K562 (cell line): ENCODE results near the gene UBE2E2. TPM values are rescaled to one million over a fixed set of nuclear protein-coding genes. Genes with fewer than 3 reads are reported as not detected.

ENCODE experiments used
- ATAC-seq: fragments of 200-7000 bp; cut with Tn5 transposase; 3 replicates; pipeline ENCODE4 v1.9.1; 2020; ENCODE audit warnings: moderate library complexity
- BruUV-seq: library from RNA; stranded (reverse); fragments of 400-500 nt; replicated peaks from 2 replicates; lab custom pipeline; 2021; lab: Mats Ljungman, UMichigan
- CTCF ChIA-PET: fragments of 300-600 bp; formaldehyde crosslinking; extraction: SDS; loops from one replicate; lab custom pipeline; 2021; ENCODE audit warnings: low intra/inter-chr PET ratio; lab: Yijun Ruan, JAX
- POLR2A ChIA-PET: fragments of 300-600, 350-650 bp; sonication (Branson Sonifier 250); formaldehyde crosslinking; extraction: SDS; loops from one replicate; lab custom pipeline; 2021; ENCODE audit warnings: antibody characterized with exemption, inconsistent platforms; lab: Yijun Ruan, JAX
- DNase-seq, 4 experiments: peaks; one replicate each; pipeline versions ENCODE4 v3.0.0 to v3.0.0-alpha.2; 2011 to 2018; ENCODE audit warnings: low spot score in 3 of 4, mixed read lengths in 3 of 4; ENCODE audit errors: extremely low read depth in 1 of 4
- FAIRE-seq: peaks from 2 replicates; lab custom pipeline; 2011; peaks lifted over from hg19 to GRCh38; lab: Jason Lieb, UNC
- H2AFZ ChIP-seq: 2 replicates; pipeline ENCODE4 v1.6.0; 2011; ENCODE audit warnings: low read depth, low read length, control low read depth, inconsistent platforms
- H3K27ac ChIP-seq: fragments of 200-600 bp; 3 replicates; pipeline ENCODE4 v1.8.0; 2011; ENCODE audit warnings: low read depth, mild to moderate bottlenecking, control low read depth, inconsistent platforms, low read length, moderate library complexity, mixed read lengths; ENCODE audit errors: extremely low read depth
- H3K27me3 ChIP-seq, 2 experiments: fragments of 300-600 bp in 1 of 2; 2 replicates in 1 of 2; 3 replicates in 1 of 2; pipeline versions ENCODE4 v1.6.0 to v1.8.0; 2011; ENCODE audit warnings: inconsistent platforms in 2 of 2, low read length in 2 of 2, mild to moderate bottlenecking in 1 of 2, mixed read lengths in 1 of 2, moderate library complexity in 1 of 2; ENCODE audit not compliant: control insufficient read depth in 2 of 2, insufficient read depth in 2 of 2
- H3K36me3 ChIP-seq: fragments of 300-600 bp; 3 replicates; pipeline ENCODE4 v1.8.0; 2011; ENCODE audit warnings: mild to moderate bottlenecking, low read length, inconsistent platforms; ENCODE audit not compliant: control insufficient read depth, insufficient read depth
- H3K4me1 ChIP-seq, 2 experiments: fragments of 200-600 bp in 1 of 2; replicated peaks in 1 of 2; 2 replicates in 1 of 2; 3 replicates in 1 of 2; pipeline versions ENCODE4 v1.5.1 to v1.8.0; 2011; ENCODE audit warnings: inconsistent platforms in 2 of 2, low read length in 2 of 2, mild to moderate bottlenecking in 1 of 2, mixed read lengths in 1 of 2, moderate library complexity in 1 of 2; ENCODE audit not compliant: control insufficient read depth in 2 of 2, insufficient read depth in 2 of 2
- H3K4me2 ChIP-seq: 2 replicates; pipeline ENCODE4 v1.6.1; 2011; ENCODE audit warnings: low read length, control low read depth, inconsistent platforms, mixed read lengths; ENCODE audit not compliant: insufficient read depth
- H3K4me3 ChIP-seq: fragments of 200-600 bp; sonication (generic), shearing (Covaris generic); 2 replicates; pipeline ENCODE4 v1.5.1; 2016; ENCODE audit warnings: control low read depth, inconsistent platforms
- H3K79me2 ChIP-seq: fragments of 200-600 bp; 3 replicates; pipeline ENCODE4 v1.8.0; 2011; ENCODE audit warnings: low read length, inconsistent platforms; ENCODE audit not compliant: control insufficient read depth, insufficient read depth
- H3K9ac ChIP-seq, 2 experiments: 2 replicates each; pipeline versions ENCODE4 v1.6.0 to v1.6.1; 2011; ENCODE audit warnings: low read depth in 2 of 2, low read length in 2 of 2, control low read depth in 1 of 2, inconsistent platforms in 1 of 2, mild to moderate bottlenecking in 1 of 2, mixed read lengths in 1 of 2; ENCODE audit not compliant: insufficient read depth in 1 of 2
- H3K9me1 ChIP-seq: one replicate; pipeline ENCODE4 v1.6.0; 2011; ENCODE audit warnings: inconsistent platforms, mild to moderate bottlenecking, low read length, moderate library complexity; ENCODE audit not compliant: control insufficient read depth, insufficient read depth
- H3K9me3 ChIP-seq: replicated peaks from 2 replicates; pipeline ENCODE4 v1.5.1; 2011; ENCODE audit warnings: low read depth, low read length, inconsistent platforms; ENCODE audit not compliant: control insufficient read depth, insufficient read depth
- H4K20me1 ChIP-seq: replicated peaks from 2 replicates; pipeline ENCODE4 v1.6.1; 2011; ENCODE audit warnings: low read length, inconsistent platforms, mixed read lengths; ENCODE audit not compliant: control insufficient read depth, insufficient read depth
- CBX3 ChIP-seq, 2 experiments: IDR thresholded peaks; 1 replicate in 1 of 2; 2 replicates in 1 of 2; pipeline ENCODE4 v1.6.1; 2012; ENCODE audit warnings: inconsistent platforms in 2 of 2, low read length in 2 of 2, borderline replicate concordance in 1 of 2, control low read depth in 1 of 2
- CLOCK ChIP-seq: fragments of 250-450 bp; sonication (Bioruptor Pico); IDR thresholded peaks from 2 replicates; pipeline ENCODE4 v1.4.0; 2020; ENCODE audit warnings: mild to moderate bottlenecking, moderate library complexity, borderline replicate concordance
- DEAF1 ChIP-seq: fragments of 450-650 bp; formaldehyde crosslinking; IDR thresholded peaks from 2 replicates; pipeline ENCODE4 v1.4.0; 2020; ENCODE audit warnings: mild to moderate bottlenecking, moderate library complexity
- EZH2 ChIP-seq: IDR thresholded peaks from 2 replicates; pipeline ENCODE4 v1.6.1; 2012; ENCODE audit warnings: low read depth, mild to moderate bottlenecking, inconsistent platforms, low read length, borderline replicate concordance
- HDAC6 ChIP-seq: IDR thresholded peaks from 2 replicates; pipeline ENCODE4 v1.6.1; 2012; ENCODE audit warnings: low read depth, mild to moderate bottlenecking, control low read depth, inconsistent platforms, low read length, moderate library complexity
- MAZ ChIP-seq, 2 experiments: fragments of 450-650 bp in 1 of 2; sonication (generic) in 1 of 2; formaldehyde crosslinking; IDR thresholded peaks in 1 of 2; conservative IDR thresholded peaks in 1 of 2; 2 replicates each; pipeline versions ENCODE4 v1.4.0 to v1.5.0; 2020; ENCODE audit warnings: mild to moderate bottlenecking in 1 of 2, missing genetic modification reagents in 1 of 2
- NKRF ChIP-seq: fragments of 450-650 bp; IDR thresholded peaks from 2 replicates; pipeline ENCODE4 v1.6.1; 2016; ENCODE audit warnings: borderline replicate concordance
- RFX1 ChIP-seq: fragments of 450-650 bp; IDR thresholded peaks from 2 replicates; pipeline ENCODE4 v1.6.1; 2016; ENCODE audit warnings: mild to moderate bottlenecking, moderate library complexity
- SETDB1 ChIP-seq: IDR thresholded peaks from one replicate; pipeline ENCODE4 v1.6.1; 2012; ENCODE audit warnings: low read length, control low read depth, inconsistent platforms
- USF2 ChIP-seq: sonication (generic); formaldehyde crosslinking; IDR thresholded peaks from 2 replicates; pipeline ENCODE4 v1.5.0; 2020; ENCODE audit warnings: missing genetic modification reagents
- ZNF174 ChIP-seq: fragments of 250-450 bp; sonication (Bioruptor Pico); IDR thresholded peaks from 2 replicates; pipeline ENCODE4 v1.4.0; 2020; ENCODE audit warnings: mild to moderate bottlenecking
- WGBS: fragments of 100-300 bp; shearing (Covaris generic); methylation state at CpG from one replicate; pipeline ENCODE4 v1.1.6; 2016; ENCODE audit warnings: low coverage, mixed read lengths; ENCODE audit not compliant: insufficient coverage; ENCODE audit errors: missing lambda C conversion rate; 5-methylcytosine and 5-hydroxymethylcytosine counted together
- in situ Hi-C: fragments of 300-500 bp; cut with MboI; formaldehyde crosslinking; loops from 4 replicates; pipeline ENCODE4 v1.15.0; 2018; ENCODE audit warnings: inconsistent platforms, mixed read lengths
- intact Hi-C: fragments of 100-400 bp; cut with micrococcal nuclease; formaldehyde crosslinking; loops from 2 replicates; pipeline ENCODE4 v1.14.2; 2022
- polyA plus RNA-seq, 8 experiments: library from polyadenylated mRNA; depleted of rRNA in 4 of 8; stranded (reverse) in 5 of 8; unstranded in 3 of 8; fragments of >200 nt; fragmentation: Nextera tagmentation in 2 of 8; fragmentation: Illumina TruSeq in 1 of 8; extraction: Ambion mirVana in 2 of 8; extraction: Trizol in 1 of 8; gene quantifications; 2 replicates each; pipeline versions ENCODE4 v1.2.1 to v1.2.3, GENCODE V29; 2011 to 2014; ENCODE audit warnings: inconsistent platforms in 1 of 8, missing spikeins in 1 of 8
- total RNA-seq, 7 experiments: library from RNA; depleted of rRNA in 6 of 7; stranded (reverse); fragments of >200 nt in 6 of 7; fragmentation: Illumina TruSeq in 2 of 7; extraction: Trizol in 2 of 7; gene quantifications; 2 replicates each; pipeline versions ENCODE4 v1.2.1 to v1.2.3, GENCODE V29; 2011 to 2021; ENCODE audit warnings: low replicate concordance in 1 of 7

The UBE2E2 gene
- total and polyA plus RNA-seq, 9 of the 15 experiments (the other 6 are each of a cell fraction or from before 2014, with no cell fraction given): 0.22 to 5.1 (median 1.9) TPM

GRCh38 chr3:23390446-23390845 is 187.3 kb downstream of the UBE2E2 start:
- no peak for ATAC-seq
- no TSS peak for BruUV-seq
- intact Hi-C loops (no loop called here), in situ Hi-C loops (no loop called here)
- ChIA-PET POLR2A (no interaction called here), CTCF (no interaction called here)
- no peak overlapping the region for H2AFZ ChIP-seq
- H3K4me2 ChIP-seq: no peak overlapping the region
- H3K9ac ChIP-seq: no peak overlapping the region
- H3K4me1 ChIP-seq: no peaks in the 10 kb centered on the region
- no peak for TF ChIP-seq DEAF1 (CRISPR knock-in tag)
- TF ChIP-seq MAZ (CRISPR knock-in tag; conservative IDR thresholded peaks at IDR 0.05 in 1 of 2, IDR thresholded peaks at IDR 0.05 in 1 of 2): no peak
- no peak for TF ChIP-seq CBX3 (IDR thresholded peaks at IDR 0.05; ENCODE audit: borderline replicate concordance in 1 of 2, low read length in 2 of 2)
- no peak for TF ChIP-seq EZH2
- no peak for TF ChIP-seq ZNF174
- no peak for TF ChIP-seq RFX1
- TF ChIP-seq CLOCK (CRISPR knock-in tag): no peak
- no peak for TF ChIP-seq NKRF
- no peak for TF ChIP-seq USF2 (CRISPR knock-in tag)
- no peak for TF ChIP-seq SETDB1
- TF ChIP-seq HDAC6: no peak
- no peak for DNase-seq
- FAIRE-seq: no peak
- 0 out of 2 replicates have a peak, but pooled peaks cover 2% of the 10 kb centered on the region for H3K9me3 ChIP-seq
- H3K79me2 ChIP-seq: no peaks in the 10 kb centered on the region
- no peaks in the 10 kb centered on the region for H3K9me1 ChIP-seq
- H3K36me3 ChIP-seq: no peaks in the 10 kb centered on the region
- WGBS: 0% methylated on average over 2 of the region's 2 CpGs
- no peak overlapping the region for H3K27ac ChIP-seq
- no peaks in the 10 kb centered on the region for H4K20me1 ChIP-seq
- H3K4me3 ChIP-seq: no peak overlapping the region
- H3K27me3 ChIP-seq: no peaks in the 10 kb centered on the region
